Testis (tissue), 2 donors: ENCODE results near the gene DDI2.

Experiments
- POLR2A ChIP-seq: fragments of 450-650 bp; IDR thresholded peaks from one replicate; pipeline ENCODE4 v1.6.1; 2017; ENCODE audit warnings: antibody characterized with exemption, mild to moderate bottlenecking, moderate library complexity
- TF ChIP-seq, protein P1 (sequence below), 3 experiments: fragments of 450-650 bp in 2 of 3; fragments of 200-600 bp in 1 of 3; sonication (generic) in 1 of 3; IDR thresholded peaks; one replicate each; pipeline ENCODE4 v1.5.1; 2016 to 2019; ENCODE audit warnings: antibody characterized with exemption in 3 of 3, mild to moderate bottlenecking in 2 of 3, moderate library complexity in 1 of 3

DNA sequence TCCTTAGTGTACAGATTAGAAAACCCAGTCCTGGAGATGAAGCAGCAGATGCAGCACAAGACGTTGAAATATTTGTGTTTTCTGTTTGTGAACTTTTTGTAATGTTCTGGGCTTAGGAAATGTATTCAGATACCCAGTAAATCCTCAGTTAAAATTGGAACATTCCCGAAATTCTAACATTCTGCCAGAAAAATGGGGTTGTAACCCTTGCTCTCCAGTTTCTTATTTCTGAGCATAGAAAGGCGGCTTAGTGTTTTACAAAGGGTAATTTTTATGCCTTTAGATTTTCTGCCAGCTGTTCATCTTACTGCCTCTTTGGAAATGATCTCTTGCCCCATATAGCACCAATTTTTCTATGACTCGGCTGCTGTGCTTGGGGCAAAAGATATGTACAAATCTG, 20.6 kb downstream of the DDI2 start:
- TF ChIP-seq, protein P1, sequence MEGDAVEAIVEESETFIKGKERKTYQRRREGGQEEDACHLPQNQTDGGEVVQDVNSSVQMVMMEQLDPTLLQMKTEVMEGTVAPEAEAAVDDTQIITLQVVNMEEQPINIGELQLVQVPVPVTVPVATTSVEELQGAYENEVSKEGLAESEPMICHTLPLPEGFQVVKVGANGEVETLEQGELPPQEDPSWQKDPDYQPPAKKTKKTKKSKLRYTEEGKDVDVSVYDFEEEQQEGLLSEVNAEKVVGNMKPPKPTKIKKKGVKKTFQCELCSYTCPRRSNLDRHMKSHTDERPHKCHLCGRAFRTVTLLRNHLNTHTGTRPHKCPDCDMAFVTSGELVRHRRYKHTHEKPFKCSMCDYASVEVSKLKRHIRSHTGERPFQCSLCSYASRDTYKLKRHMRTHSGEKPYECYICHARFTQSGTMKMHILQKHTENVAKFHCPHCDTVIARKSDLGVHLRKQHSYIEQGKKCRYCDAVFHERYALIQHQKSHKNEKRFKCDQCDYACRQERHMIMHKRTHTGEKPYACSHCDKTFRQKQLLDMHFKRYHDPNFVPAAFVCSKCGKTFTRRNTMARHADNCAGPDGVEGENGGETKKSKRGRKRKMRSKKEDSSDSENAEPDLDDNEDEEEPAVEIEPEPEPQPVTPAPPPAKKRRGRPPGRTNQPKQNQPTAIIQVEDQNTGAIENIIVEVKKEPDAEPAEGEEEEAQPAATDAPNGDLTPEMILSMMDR (IDR thresholded peaks at IDR 0.05): no peak
- no peak for TF ChIP-seq POLR2A
